HG03575 (cell line): ENCODE data around the gene ALLC.

Source experiments
- ATAC-seq: cut with Tn5 transposase; IDR thresholded peaks from one replicate; pipeline ENCODE4 v1.9.1; 2021; ENCODE audit not compliant: unreplicated experiment, insufficient number of reproducible peaks, low FRiP score; ENCODE audit errors: extremely low read depth

ALLC gene

GRCh38 chr2:3696545-3696944 is 38.5 kb downstream of the ALLC start:
- ATAC-seq: no peak

DNA sequence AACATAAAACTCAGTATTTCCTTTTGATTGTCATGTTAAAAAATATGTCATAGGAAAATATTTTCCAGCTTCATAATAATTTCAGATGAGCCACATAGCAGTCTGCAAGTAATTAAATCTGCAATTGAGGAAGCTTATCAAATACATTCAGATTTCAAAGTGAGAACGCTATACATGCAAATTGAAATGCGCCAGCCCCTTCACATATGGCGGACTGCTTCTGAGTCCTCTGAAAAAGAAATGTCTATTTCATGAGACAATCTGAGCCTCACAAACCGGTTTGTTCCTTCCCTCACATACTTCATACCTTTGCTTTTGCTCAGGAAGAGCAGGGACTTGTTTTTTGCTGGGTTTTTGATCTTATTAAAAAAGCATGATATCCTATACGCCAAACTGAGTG is 43.1 kb downstream of the ALLC start:
- ATAC-seq: no peak

DNA sequence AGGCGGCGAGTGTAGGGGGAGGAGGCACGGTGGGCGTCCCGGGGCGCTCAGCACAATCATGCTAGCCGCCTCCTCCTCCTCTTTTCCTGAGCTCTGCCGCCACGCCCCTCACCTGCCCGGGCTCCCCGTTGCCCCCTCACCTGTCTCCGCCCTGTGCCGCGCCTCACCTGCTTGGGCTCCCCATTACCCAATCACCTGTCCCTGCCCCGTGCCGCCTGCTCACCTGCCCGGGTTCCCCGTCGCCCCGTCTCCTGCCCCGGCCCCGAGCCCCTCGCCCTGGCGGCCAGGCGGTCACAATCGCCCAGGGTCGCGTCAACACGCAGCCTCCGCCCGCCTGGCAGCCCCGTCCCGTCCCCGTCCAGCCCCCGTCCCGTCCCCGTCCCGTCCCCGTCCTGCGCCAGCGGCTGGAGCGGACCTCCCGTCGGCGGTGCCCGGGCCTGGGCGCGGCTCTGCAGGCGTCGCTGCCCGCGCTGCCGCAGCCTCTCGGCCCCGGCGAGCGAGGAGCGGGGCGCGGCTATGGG is 45.3 kb downstream of the ALLC start, which contains the start of gene DCDC2C:
Gene DCDC2C (plus strand): TSS at position 340 of the 521 bp plus-strand sequence. CDS start 177 bp downstream, at position 517.
- no peak for ATAC-seq

DNA sequence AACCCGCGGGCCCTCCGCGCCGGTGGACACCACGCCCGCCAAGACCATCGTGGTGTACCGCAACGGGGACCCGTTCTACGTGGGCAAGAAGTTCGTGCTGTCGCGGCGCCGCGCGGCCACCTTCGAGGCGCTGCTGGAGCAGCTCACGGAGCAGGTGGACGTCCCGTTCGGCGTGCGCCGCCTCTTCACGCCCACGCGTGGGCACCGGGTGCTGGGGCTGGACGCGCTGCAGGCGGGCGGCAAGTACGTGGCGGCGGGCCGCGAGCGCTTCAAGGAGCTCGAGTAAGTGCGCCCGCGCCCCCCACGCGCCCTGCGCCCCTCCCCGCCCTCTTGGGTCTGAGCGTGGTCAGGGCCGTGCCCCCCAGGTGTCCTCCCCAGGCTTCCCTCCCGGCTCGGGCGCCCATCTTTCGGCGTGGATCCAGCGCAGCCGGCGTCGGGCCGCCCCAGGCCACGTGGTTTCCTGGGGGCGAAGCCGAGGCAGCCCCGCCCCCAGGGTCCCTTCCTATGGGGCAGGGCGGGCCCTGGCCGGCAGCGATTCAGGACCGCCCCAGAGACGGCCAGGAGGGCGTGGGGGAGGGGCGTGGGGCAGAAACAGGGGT is 45.9 kb downstream of the ALLC start:
- ATAC-seq: no peak

DNA sequence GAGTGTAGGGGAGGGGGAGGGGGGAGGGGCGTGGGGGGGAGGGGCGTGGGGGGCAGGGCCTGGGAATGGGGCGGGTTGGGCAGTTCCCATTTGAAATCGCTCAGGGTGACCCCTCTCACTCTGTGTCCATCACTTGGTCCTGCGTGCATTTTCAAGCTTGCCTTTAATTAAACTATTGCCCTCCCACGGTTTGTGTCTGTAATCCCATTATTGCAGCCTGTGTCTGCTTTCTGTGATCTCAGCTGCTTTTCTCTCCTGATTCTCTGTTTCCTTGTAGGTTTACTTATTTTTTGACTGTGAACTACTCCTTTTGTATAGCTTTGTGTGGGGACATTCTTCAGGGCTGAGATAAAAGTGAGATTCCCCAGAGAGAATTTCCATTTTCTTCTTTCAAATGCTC is 46.7 kb downstream of the ALLC start:
- ATAC-seq: no peak

GRCh38 chr2:3705782-3706181 is 47.8 kb downstream of the ALLC start:
- no peak for ATAC-seq

GRCh38 chr2:3706892-3707291 is 48.9 kb downstream of the ALLC start:
- ATAC-seq: no peak

DNA sequence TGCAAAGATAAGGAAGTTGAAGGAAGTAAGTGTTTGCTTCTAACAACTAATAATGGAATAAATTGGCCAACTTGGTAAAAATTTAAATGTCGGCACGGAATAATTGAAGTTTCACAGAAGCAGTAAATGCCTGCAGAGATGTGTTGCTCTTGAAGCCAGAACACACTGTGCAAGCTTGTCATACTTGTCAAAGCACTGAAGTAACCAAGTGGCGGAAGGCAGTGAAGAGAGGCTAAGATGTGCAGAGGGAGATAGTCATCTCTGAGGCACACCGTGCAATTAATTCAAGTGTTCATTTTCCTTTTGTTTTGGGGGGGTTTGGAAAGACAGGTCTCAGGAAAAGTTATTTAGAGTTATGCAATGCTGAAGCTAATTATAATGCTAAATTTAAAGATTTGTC is 50.6 kb downstream of the ALLC start:
- no peak for ATAC-seq

- ATAC-seq: no peak
Observed at GRCh38 chr2:3709225-3709624, 51.2 kb downstream of the ALLC start.

GRCh38 chr2:3712424-3712823 is 54.4 kb downstream of the ALLC start:
- ATAC-seq: no peak

DNA sequence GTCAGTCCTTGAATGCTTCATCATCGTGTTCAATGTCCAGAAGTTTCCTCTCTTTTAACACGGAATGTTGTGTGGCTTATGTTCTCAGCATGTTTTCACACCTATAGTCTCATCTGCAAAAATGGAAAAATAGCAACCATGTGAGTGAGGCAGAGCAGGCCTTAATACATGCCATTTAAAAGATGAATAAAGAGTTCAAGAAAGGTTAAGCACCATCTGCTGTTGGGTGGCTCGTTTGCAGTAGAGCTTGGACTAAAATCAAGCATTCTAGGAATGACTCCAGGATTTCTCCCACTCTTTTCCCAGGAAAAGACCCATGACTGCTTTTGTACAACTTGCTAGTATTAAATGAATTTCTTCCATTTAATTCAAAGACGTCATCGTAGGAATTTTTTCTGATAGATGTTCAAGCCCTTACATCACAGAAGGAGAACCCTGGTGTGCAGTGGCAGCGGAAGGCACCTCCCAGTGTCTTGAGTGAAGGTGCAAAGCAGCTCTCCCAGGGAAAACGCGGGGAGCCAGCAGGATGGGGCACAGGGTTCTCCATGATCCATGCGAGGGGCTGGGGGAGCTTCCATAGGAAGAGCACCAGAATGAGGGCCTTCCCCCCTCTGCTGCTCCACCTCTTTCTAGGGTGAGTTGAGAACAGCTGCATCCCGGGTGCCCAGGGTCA is 55.0 kb downstream of the ALLC start:
- no peak for ATAC-seq

GRCh38 chr2:3718679-3719078 is 60.7 kb downstream of the ALLC start:
- no peak for ATAC-seq

GRCh38 chr2:3725002-3725401 is 67.0 kb downstream of the ALLC start:
- no peak for ATAC-seq

GRCh38 chr2:3725458-3726250 is 67.7 kb downstream of the ALLC start:
- no peak for ATAC-seq

DNA sequence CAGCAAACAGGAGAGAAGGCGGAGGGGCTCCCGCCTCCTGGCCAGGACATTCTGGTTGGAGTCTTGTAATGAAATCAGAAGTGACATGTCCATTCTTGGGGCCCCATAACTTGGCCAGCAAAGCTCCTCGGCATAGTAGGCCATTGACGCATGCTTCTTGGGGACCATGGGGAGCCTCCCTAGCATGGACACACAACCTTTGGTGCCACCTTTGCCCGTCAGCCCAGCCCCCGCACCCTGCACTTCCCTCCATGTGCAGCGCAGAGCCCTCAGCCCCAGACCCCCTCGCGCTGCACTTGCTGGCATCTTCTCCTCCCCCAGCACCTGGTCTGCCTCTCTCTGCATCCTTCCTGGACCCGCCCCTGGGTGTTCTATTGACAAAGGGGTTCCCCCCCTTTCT is 68.5 kb downstream of the ALLC start:
- ATAC-seq: no peak

DNA sequence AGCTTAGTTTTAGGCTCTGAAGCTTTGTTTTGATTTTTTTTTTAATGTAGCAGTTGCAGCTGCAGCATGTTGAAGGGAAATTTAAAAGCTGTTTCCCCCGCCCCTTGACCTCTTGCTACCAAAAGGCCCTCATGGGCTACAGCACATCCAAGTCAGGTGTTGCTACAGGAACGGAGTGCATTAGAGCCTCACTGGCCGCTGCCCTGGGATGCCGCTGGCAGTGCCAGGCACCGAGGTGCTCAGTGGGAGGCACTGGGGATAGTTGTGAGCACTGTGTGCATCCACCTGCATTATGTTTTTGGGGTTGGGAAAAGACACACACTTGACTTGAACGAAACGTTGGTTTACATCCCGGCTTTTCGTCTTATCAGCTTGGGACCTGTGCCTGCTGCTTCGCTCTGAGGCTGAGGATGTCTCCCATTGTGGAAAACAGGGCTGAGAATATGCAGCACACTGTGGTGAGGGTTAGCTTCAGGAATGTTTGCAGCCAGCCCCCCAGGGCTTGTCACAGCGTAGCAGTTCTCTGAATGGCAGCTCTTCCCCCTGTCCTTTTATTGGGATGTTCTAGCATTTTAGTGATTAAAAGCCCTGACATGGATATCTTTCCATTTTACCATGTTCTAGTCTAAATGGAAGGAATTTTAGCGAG is 69.5 kb downstream of the ALLC start:
- ATAC-seq: no peak

- ATAC-seq: no peak
Observed at GRCh38 chr2:3728104-3729054, 70.4 kb downstream of the ALLC start.

DNA sequence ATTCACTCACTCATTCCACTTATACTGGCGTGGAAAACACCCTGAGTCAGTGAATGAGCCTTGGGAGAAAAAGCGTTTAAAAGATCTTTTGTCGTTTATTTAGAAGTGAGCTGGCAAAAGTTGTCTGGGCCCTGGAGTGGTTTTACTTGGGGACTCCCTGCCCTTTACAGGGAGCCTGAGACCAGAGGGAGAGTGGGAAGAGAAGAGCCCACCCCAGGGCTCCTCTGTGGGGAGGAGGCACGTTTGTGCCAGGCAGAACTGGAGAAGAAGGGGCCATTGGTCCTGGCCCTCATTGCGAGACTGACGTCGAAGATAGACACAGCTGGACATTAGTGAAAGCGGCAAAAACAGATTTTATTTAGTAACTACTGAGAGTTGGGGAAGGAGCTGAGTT is 71.1 kb downstream of the ALLC start:
- ATAC-seq: no peak
